Skeletal muscle tissue (tissue), 5 donors: Measurements from ENCODE around the gene TNN. TPM values are rescaled to one million over a fixed set of nuclear protein-coding genes. Genes with fewer than 3 reads are reported as not detected.
A peak's percentile ranks its signal among the peaks of the same experiment; 100 is the strongest.

Experiments used
- H3K27ac ChIP-seq: one replicate; pipeline ENCODE4 v1.7.0; 2013; ENCODE audit warnings: mild to moderate bottlenecking, low read depth, low read length, inconsistent platforms
- H3K27me3 ChIP-seq, 3 donors: one replicate each; pipeline ENCODE4 v1.7.0; 2013; ENCODE audit warnings: low read length in 3 of 3; ENCODE audit not compliant: control insufficient read depth in 3 of 3, insufficient read depth in 3 of 3
- H3K36me3 ChIP-seq, 3 donors: one replicate each; pipeline ENCODE4 v1.7.0; 2013; ENCODE audit warnings: low read length in 3 of 3; ENCODE audit not compliant: control insufficient read depth in 3 of 3, insufficient read depth in 3 of 3
- H3K4me1 ChIP-seq, 3 donors: one replicate each; pipeline ENCODE4 v1.7.0; 2013; ENCODE audit warnings: low read length in 3 of 3, mild to moderate bottlenecking in 3 of 3; ENCODE audit not compliant: control insufficient read depth in 3 of 3, insufficient read depth in 3 of 3
- H3K4me3 ChIP-seq, 3 donors: one replicate each; pipeline ENCODE4 v1.7.0; 2013; ENCODE audit warnings: low read length in 3 of 3
- H3K9ac ChIP-seq, 3 donors: one replicate each; pipeline ENCODE4 v1.7.0; 2013; ENCODE audit warnings: low read length in 3 of 3, mild to moderate bottlenecking in 3 of 3, moderate library complexity in 2 of 3, low read depth in 1 of 3
- H3K9me3 ChIP-seq, 3 donors: one replicate each; pipeline ENCODE4 v1.7.0; 2013; ENCODE audit warnings: low read length in 3 of 3; ENCODE audit not compliant: control insufficient read depth in 3 of 3
- small RNA-seq: library from RNA; depleted of rRNA; stranded (forward); fragments of <200 nt; gene quantifications from one replicate; pipeline ENCODE3, GENCODE V24; 2014
- total RNA-seq: library from RNA; depleted of rRNA; stranded (reverse); fragments of >200 nt; gene quantifications from one replicate; pipeline ENCODE4 v1.2.3, GENCODE V29; 2014
- donor health status: Osteomylitis.

Gene TNN
- total RNA-seq, 1 donor from 2014 or later: 5.7 TPM

- H3K27me3 ChIP-seq: no peaks in the 10 kb centered on the region
Measured at GRCh38 chr1:175192630-175193526, 125.2 kb downstream of the TNN start, which contains the start of gene KIAA0040. Gene KIAA0040 (minus strand): TSS chr1:175192776. CDS start chr1:175161013, 31,763 bp downstream.

GRCh38 chr1:175193527-175193910, 125.9 kb downstream of the TNN start:
- H3K9me3 ChIP-seq: no peaks in the 10 kb centered on the region
- peak overlapping the region; percentile 66 to 90 (median 87) for H3K4me3 ChIP-seq
- H3K4me1 ChIP-seq: peaks cover 27 to 36% (median 28%) of the 10 kb centered on the region in 3 donors
- H3K27ac ChIP-seq: peak overlapping the region; percentile 81
- peaks cover 0 to 3% (median 0%) of the 10 kb centered on the region in 3 donors for H3K36me3 ChIP-seq
- peak overlapping the region; percentile 72 to 78 (median 77) for H3K9ac ChIP-seq
- no peaks in the 10 kb centered on the region for H3K27me3 ChIP-seq

More at GRCh38 chr1:175192630-175193526, 125.2 kb downstream of the TNN start, which contains the start of gene KIAA0040:
- H3K36me3 ChIP-seq: peaks cover 0 to 3% (median 0%) of the 10 kb centered on the region in 3 donors
- H3K9me3 ChIP-seq: no peaks in the 10 kb centered on the region
- H3K27ac ChIP-seq: peak within 1 kb of the TSS; percentile 81
- peaks cover 27 to 36% (median 28%) of the 10 kb centered on the region in 3 donors for H3K4me1 ChIP-seq
- peak within 1 kb of the TSS; percentile 66 to 90 (median 87) for H3K4me3 ChIP-seq
- peak within 1 kb of the TSS; percentile 78 to 92 (median 88) for H3K9ac ChIP-seq

- no peak overlapping the region for H3K27ac ChIP-seq
- H3K9me3 ChIP-seq: no peaks in the 10 kb centered on the region
- H3K27me3 ChIP-seq: no peaks in the 10 kb centered on the region
- peaks cover 19 to 25% (median 24%) of the 10 kb centered on the region in 3 donors for H3K4me1 ChIP-seq
- no peak overlapping the region for H3K4me3 ChIP-seq
- no peak overlapping the region for H3K9ac ChIP-seq
- H3K36me3 ChIP-seq: no peaks in the 10 kb centered on the region
Measured at GRCh38 chr1:175195281-175195680, 127.6 kb downstream of the TNN start.

GRCh38 chr1:175195798-175196197, 128.2 kb downstream of the TNN start:
- H3K4me1 ChIP-seq: peaks cover 21 to 25% (median 24%) of the 10 kb centered on the region in 3 donors
- no peak overlapping the region for H3K27ac ChIP-seq
- no peak overlapping the region for H3K4me3 ChIP-seq
- no peak overlapping the region for H3K9ac ChIP-seq
- H3K9me3 ChIP-seq: no peaks in the 10 kb centered on the region
- H3K27me3 ChIP-seq: no peaks in the 10 kb centered on the region
- no peaks in the 10 kb centered on the region for H3K36me3 ChIP-seq

GRCh38 chr1:175197531-175197930, 129.9 kb downstream of the TNN start:
- Histone ChIP-seq H3K4me3 (no peak overlapping the region), H3K36me3 (no peaks in the 10 kb centered on the region), H3K27ac (no peak overlapping the region), H3K4me1 (peaks cover 14 to 24% (median 17%) of the 10 kb centered on the region in 3 donors), H3K27me3 (no peaks in the 10 kb centered on the region), H3K9ac (no peak overlapping the region), H3K9me3 (no peaks in the 10 kb centered on the region)

Small RNA genes within 50 kb of the gene (small RNA-seq; reads per million reads assigned to genes)
- not detected for gene RF00019

Other genes with a start within 250 kb of the TNN start
- 136 TPM for gene CACYBP, start 67.9 kb upstream of the TNN start, total RNA-seq
- gene MRPS14, start 44.4 kb upstream of the TNN start, total RNA-seq: 30.3 TPM
- gene KIAA0040, start 124.9 kb downstream of the TNN start, total RNA-seq: 5.2 TPM